ENCODE measurements around the gene GPER1. TPM values are rescaled to one million over a fixed set of nuclear protein-coding genes. Genes with fewer than 3 reads are reported as not detected.
"Not testable (repeated sequence)": the region's sequence is repeated elsewhere in the genome, so short reads cannot be mapped to it uniquely, and the experiment has no call there.

Gene GPER1
- total RNA-seq, 1 donor from 2014 or later: 1.2 TPM

- no peaks in the 10 kb centered on the region for H3K36me3 ChIP-seq
- no peak overlapping the region for H3K4me3 ChIP-seq
- H2AFZ ChIP-seq (replicated peaks): no peak overlapping the region
- H3K4me1 ChIP-seq: peaks cover 2% of the 10 kb centered on the region
- H3K9me3 Mint-ChIP-seq: no peaks in the 10 kb centered on the region
- H3K9ac ChIP-seq: no peak overlapping the region
- H3K79me2 ChIP-seq (ENCODE audit: low read depth): peaks cover 5% of the 10 kb centered on the region
- TF ChIP-seq EZH2 (IDR thresholded peaks at IDR 0.05) (no peak), CTCF (IDR thresholded peaks at IDR 0.05) (no peak), EZH2phosphoT487 (IDR thresholded peaks at IDR 0.05) (no peak)
- no peaks in the 10 kb centered on the region for H3K36me3 Mint-ChIP-seq
- H3F3A ChIP-seq (ENCODE audit: low read depth): peaks cover 5% of the 10 kb centered on the region
- peaks cover 2% of the 10 kb centered on the region for H3K27me3 Mint-ChIP-seq (ENCODE audit: insufficient read depth, low read depth)
- peaks cover 3% of the 10 kb centered on the region for H4K20me1 ChIP-seq (ENCODE audit: low read depth)
- no peak overlapping the region for H3K27ac ChIP-seq
- H3K27ac Mint-ChIP-seq: no peak overlapping the region
- no peak overlapping the region for H3K4me2 ChIP-seq
- H3K4me3 Mint-ChIP-seq: no peak overlapping the region
- DNase-seq (ENCODE audit: low spot score): no peak
- H3K9me3 ChIP-seq (ENCODE audit: low read depth): no peaks in the 10 kb centered on the region
- no peaks in the 10 kb centered on the region for H3K27me3 ChIP-seq
- H3K4me1 Mint-ChIP-seq: peaks cover 2% of the 10 kb centered on the region
These were observed 54.2 kb downstream of the GPER1 start for GRCh38 chr7:1142051-1142635.

DNA sequence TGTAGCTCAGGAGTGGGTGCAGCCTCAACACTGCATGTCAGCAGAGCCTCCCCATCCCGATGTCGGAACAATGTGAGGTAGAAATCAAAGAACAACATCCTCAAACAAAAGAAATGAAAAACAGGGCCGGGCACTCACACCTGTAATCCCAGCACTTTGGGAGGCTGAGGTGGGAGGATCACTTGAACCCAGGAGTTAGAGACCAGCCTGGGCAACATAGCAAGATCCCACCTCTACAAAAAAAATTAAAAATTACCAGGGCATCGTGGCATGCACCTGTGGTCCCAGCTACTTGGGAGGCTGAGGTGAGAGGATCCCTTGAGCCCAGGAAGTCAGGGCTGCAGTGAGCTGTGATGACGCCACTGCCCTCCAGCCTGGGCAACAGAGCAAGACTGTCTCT lies 55.1 kb downstream of the GPER1 start:
- H3K4me1 Mint-ChIP-seq; DNase-seq (ENCODE audit: low spot score); H3F3A ChIP-seq (ENCODE audit: low read depth); H4K20me1 ChIP-seq (ENCODE audit: low read depth); H3K36me3 Mint-ChIP-seq; H3K79me2 ChIP-seq (ENCODE audit: low read depth); H2AFZ ChIP-seq (replicated peaks); H3K9ac ChIP-seq; H3K27me3 Mint-ChIP-seq (ENCODE audit: insufficient read depth, low read depth); H3K4me3 Mint-ChIP-seq; H3K9me3 ChIP-seq (ENCODE audit: low read depth); H3K4me2 ChIP-seq; H3K27ac Mint-ChIP-seq; H3K4me1 ChIP-seq; H3K9me3 Mint-ChIP-seq; H3K36me3 ChIP-seq; H3K4me3 ChIP-seq; H3K27ac ChIP-seq; H3K27me3 ChIP-seq: not testable (repeated sequence)

Other genes starting within 250 kb of the GPER1 start
- 17.2 and 35.7 TPM in 2 replicates for gene GET4, start 211.6 kb upstream of the GPER1 start, total RNA-seq (ENCODE audit: low replicate concordance)
- gene ADAP1, start 133.4 kb upstream of the GPER1 start, total RNA-seq (ENCODE audit: low replicate concordance): 0.30 and 2.0 TPM in 2 replicates
- gene COX19, start 112.6 kb upstream of the GPER1 start, total RNA-seq (ENCODE audit: low replicate concordance): 15.1 and 17.9 TPM in 2 replicates
- 0.06 TPM in 1 of 2 replicates, not detected in the other for gene CYP2W1, start 104.9 kb upstream of the GPER1 start, total RNA-seq (ENCODE audit: low replicate concordance)
- gene GPR146, start 43.6 kb upstream of the GPER1 start, total RNA-seq (ENCODE audit: low replicate concordance): 0.79 and 3.5 TPM in 2 replicates
- 9.0 and 13.3 TPM in 2 replicates for gene ZFAND2A, start 72.1 kb downstream of the GPER1 start, total RNA-seq (ENCODE audit: low replicate concordance)
- gene UNCX, start 144.8 kb downstream of the GPER1 start, total RNA-seq (ENCODE audit: low replicate concordance): not detected in 2 replicates